ENCODE data around the gene PDE10A.

The PDE10A gene

DNA sequence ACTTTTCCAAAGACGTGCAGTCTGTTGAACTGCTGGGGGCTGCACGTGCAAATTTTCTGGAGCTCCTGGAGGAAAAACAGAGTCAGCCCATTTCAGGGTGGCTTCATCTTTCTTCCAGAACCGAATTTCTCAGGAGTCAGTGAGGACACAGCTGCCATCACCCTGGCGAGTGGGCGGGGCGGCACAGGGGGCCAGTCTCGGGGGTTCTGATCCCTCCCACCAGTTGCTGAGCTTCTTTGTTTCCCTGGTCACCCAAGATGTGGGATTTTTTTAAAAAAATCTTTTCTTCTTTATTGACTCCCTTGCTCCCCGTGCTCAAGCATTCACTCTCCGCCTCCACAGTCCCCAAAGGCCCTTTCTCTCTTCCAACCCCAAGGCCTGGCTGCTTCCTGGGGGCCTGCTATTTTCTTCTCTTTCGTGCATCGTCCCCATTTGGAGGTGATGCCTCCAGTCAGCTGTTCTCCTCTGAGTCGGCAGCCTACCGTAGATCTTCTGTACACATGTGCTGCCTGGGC lies 362.6 kb downstream of the PDE10A start:
- TF ChIP-seq GATA3 (IDR thresholded peaks at IDR 0.05; ENCODE audit: low read depth, low read length) (no peak), GATA2 (IDR thresholded peaks at IDR 0.05; ENCODE audit: low read depth, low read length) (no peak)

DNA sequence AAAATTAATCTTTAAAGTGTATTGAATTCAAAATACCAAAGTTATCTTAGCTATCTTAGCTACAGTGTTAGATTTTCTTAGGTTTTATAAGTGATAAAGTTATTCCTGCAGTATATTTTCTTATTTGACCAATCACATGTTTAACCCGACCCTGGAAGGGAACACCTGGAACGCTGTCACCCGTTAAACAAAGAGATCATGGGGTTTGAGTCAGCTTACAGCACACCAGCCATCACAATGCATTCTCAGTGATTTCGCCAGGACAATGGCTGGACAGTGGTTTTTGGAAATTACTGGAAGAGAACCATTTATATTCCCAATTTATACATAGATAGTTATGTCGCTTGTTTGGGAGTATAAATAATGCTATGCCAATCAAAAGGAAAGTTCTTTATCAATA lies 364.2 kb downstream of the PDE10A start:
- TF ChIP-seq GATA2 (IDR thresholded peaks at IDR 0.05; ENCODE audit: low read depth, low read length) (no peak), GATA3 (IDR thresholded peaks at IDR 0.05; ENCODE audit: low read depth, low read length) (no peak)

DNA sequence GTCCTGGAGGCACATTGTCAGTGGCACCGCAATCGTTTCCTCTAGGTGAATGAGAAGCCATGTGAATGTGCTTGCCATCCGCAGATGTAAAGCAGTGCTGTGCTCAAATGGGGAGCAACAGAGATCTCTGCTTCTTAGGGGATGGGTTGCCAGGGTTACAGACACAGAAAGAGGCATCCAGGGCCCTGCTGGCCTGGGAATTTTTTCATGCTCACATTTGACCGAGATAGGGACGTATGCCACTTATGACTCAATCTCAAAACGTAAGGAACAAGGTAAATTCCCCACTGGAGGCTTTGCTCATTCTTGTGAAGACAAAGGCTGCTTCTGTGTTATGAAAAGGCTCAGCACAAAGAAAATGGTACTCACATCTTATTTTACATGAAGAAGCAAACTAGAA lies 364.6 kb downstream of the PDE10A start:
- no peak for TF ChIP-seq GATA2 (IDR thresholded peaks at IDR 0.05; ENCODE audit: low read depth, low read length)
- no peak for TF ChIP-seq GATA3 (IDR thresholded peaks at IDR 0.05; ENCODE audit: low read depth, low read length)

DNA sequence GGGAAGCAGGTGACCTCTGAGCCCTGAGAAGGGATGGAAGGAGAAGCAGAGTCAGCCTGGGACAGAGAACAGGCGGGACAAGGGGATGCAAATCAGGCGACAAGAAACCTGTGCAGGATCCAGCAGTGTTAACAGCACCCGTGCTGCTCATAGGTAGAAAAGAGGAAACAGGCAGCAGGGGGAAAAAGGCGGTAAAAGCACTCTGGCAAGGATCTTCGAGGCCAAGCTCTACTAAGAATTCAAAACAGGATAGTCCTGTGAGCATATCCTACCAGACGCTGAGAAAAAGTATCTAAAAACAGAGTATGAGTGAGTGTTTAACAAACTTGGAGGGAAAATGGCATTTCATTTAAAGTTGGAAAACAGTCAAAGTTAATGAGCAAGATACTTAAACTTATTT lies 370.4 kb downstream of the PDE10A start:
- TF ChIP-seq GATA2 (IDR thresholded peaks at IDR 0.05; ENCODE audit: low read depth, low read length) (no peak), GATA3 (IDR thresholded peaks at IDR 0.05; ENCODE audit: low read depth, low read length) (no peak)

All from SH-SY5Y (cell line).